Small intestine (tissue), 7 donors: ENCODE results near the gene FHIT. TPM values are rescaled to one million over a fixed set of nuclear protein-coding genes. Genes with fewer than 3 reads are reported as not detected.

Experiments used
- DNase-seq, 2 donors: peaks; one replicate each; pipeline versions ENCODE4 v3.0.0 to v3.0.0-alpha.2; 2013
- FAIRE-seq: peaks from 2 replicates; lab custom pipeline; 2012; peaks lifted over from hg19 to GRCh38; lab: Jason Lieb, UNC
- H3K27ac ChIP-seq, 3 donors: one replicate each; pipeline ENCODE4 v1.5.1; 2013; ENCODE audit warnings: low read length in 2 of 3, mild to moderate bottlenecking in 2 of 3, control low read depth in 1 of 3, inconsistent platforms in 1 of 3, low read depth in 1 of 3, moderate library complexity in 1 of 3
- H3K27me3 ChIP-seq, 3 donors: one replicate each; pipeline ENCODE4 v1.6.1; 2013; ENCODE audit warnings: low read length in 3 of 3, inconsistent platforms in 1 of 3; ENCODE audit not compliant: control insufficient read depth in 3 of 3, insufficient read depth in 3 of 3
- H3K36me3 ChIP-seq, 3 donors: one replicate each; pipeline ENCODE4 v1.6.1; 2013; ENCODE audit warnings: low read length in 3 of 3, inconsistent platforms in 1 of 3, low read depth in 1 of 3, mild to moderate bottlenecking in 1 of 3, moderate library complexity in 1 of 3; ENCODE audit not compliant: control insufficient read depth in 3 of 3, insufficient read depth in 2 of 3
- H3K4me1 ChIP-seq, 3 donors: one replicate each; pipeline ENCODE4 v1.6.1; 2013; ENCODE audit warnings: low read length in 2 of 3, inconsistent platforms in 1 of 3, low read depth in 1 of 3, mild to moderate bottlenecking in 1 of 3, moderate library complexity in 1 of 3; ENCODE audit not compliant: control insufficient read depth in 3 of 3, insufficient read depth in 2 of 3
- H3K4me3 ChIP-seq, 3 donors: one replicate each; pipeline ENCODE4 v1.5.1; 2013; ENCODE audit warnings: low read length in 3 of 3, control low read depth in 1 of 3, inconsistent platforms in 1 of 3, low read depth in 1 of 3, mild to moderate bottlenecking in 1 of 3, moderate library complexity in 1 of 3
- H3K9me3 ChIP-seq, 2 donors: one replicate each; pipeline ENCODE4 v1.6.1; 2013; ENCODE audit warnings: low read depth in 1 of 2, low read length in 1 of 2; ENCODE audit not compliant: control insufficient read depth in 2 of 2, insufficient read depth in 1 of 2
- WGBS, 3 donors: extraction: QIAGEN DNeasy Blood & Tissue Kit; methylation state at CpG; one replicate each; pipeline ENCODE4 v1.1.7; 2013; 5-methylcytosine and 5-hydroxymethylcytosine counted together
- polyA plus RNA-seq, 4 donors: library from polyadenylated mRNA; stranded (reverse) in 3 of 4; unstranded in 1 of 4; fragments of 200-250 nt in 3 of 4; fragments of 120-200 nt in 1 of 4; gene quantifications; one replicate each; pipeline versions ENCODE4 v1.2.1 to v1.2.3, GENCODE V29; 2013
- donor health status: healthy with polysubstance abuse.
- donor health status: control.
- donor health status: control.
- donor health status: Bipolar disorder and iron deficiency.
- donor health status: healthy.

FHIT gene
- polyA plus RNA-seq, 4 donors: 4.4 to 30.4 (median 7.0) TPM

DNA sequence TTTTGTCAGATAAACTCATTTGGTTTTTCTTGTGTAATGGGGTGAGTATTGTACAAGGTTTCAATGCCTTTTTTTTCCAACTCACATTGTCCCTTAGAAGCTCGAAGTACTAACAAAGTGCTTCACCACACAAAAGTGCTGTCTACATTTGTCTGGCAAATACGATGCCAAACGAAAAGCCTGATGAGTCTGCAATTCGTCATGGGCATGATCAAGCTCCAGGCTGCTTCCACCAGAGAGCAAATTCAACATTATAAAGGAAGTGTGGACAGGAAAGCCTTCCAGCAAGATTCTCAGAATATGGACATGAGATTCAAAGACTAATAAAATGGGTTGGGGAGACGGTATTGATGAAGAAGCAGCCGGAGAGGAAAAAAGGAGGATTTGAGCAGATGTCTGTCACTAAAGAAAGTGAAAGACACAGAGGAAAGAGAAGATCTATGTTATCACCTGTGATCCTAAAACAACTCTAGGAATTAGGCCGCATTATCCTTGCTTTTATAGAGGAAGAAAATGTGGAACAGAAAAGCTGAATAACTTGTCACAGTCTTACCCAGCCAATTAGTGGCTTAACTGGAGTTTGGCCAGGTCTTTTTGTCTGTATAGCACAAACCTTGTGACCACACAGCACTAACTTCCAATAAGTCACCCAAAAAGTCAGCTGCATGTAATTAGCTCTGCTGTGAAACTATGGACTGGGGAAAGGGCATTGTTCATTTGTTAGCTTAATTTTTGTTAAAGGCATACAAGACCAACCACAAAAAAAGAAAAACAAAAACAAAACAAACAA, 494.8 kb downstream of the FHIT start:
- no peaks in the 10 kb centered on the region for H3K36me3 ChIP-seq
- no peaks in the 10 kb centered on the region for H3K4me1 ChIP-seq
- H3K27ac ChIP-seq: no peak overlapping the region
- 80 to 83% (median 83%) methylated on average over 7 of the region's 7 CpGs for WGBS, 3 donors
- DNase-seq (no peak), FAIRE-seq (no peak)
- no peak overlapping the region for H3K4me3 ChIP-seq
- H3K27me3 ChIP-seq: no peaks in the 10 kb centered on the region
- H3K9me3 ChIP-seq: no peaks in the 10 kb centered on the region

DNA sequence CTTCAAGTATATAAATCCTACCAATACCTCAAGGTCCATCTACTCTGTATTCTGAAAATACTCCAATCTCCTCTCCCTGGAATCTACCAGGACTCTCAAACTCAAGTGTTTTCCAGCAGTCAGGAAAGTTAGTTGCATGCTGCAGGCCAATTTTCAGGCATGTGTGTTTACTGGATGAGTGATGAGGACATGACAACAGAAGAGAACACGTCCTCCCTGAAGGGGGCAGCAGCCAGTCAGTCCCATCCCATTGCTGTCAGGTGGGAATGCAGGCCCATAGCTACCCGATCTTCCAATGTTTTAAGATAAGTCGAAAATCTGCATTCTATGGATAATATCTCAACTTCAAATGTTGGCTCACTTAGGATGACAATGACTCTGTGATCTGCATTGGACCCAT, 496.2 kb downstream of the FHIT start:
- H3K36me3 ChIP-seq: no peaks in the 10 kb centered on the region
- no peak overlapping the region for H3K4me3 ChIP-seq
- DNase-seq: peak in 1 of 2 donors; percentile 10
- no peak for FAIRE-seq
- peaks cover 0 to 9% of the 10 kb centered on the region in 2 donors for H3K9me3 ChIP-seq
- no peaks in the 10 kb centered on the region for H3K4me1 ChIP-seq
- H3K27ac ChIP-seq: no peak overlapping the region
- H3K27me3 ChIP-seq: no peaks in the 10 kb centered on the region
- WGBS, 3 donors: 71 to 81% (median 75%) methylated on average over 3 of the region's 3 CpGs

DNA sequence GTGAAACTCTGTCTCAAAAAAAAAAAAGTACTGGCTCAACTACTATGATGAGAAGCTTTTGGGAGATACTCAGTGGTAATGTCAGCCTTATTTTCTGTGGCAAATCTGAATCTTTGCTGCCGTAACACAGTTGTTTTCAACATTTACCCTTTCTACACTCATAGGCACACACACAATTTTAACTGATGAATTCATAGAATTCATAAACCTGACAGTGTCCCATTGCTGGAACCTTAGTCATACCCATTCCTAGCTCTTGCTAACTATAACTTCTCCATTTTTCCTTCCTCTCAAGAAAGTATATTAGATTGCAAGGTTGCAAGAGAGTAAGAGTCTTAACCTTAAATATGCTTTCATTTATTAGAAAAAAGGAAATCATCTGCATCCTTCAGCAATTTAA, 496.6 kb downstream of the FHIT start:
- DNase-seq (no peak), FAIRE-seq (no peak)
- Histone ChIP-seq H3K9me3 (peaks cover 2 to 12% of the 10 kb centered on the region in 2 donors), H3K4me3 (no peak overlapping the region), H3K27ac (no peak overlapping the region), H3K27me3 (no peaks in the 10 kb centered on the region), H3K4me1 (no peaks in the 10 kb centered on the region), H3K36me3 (no peaks in the 10 kb centered on the region)
- 88 to 96% (median 91%) methylated on average over 1 of the region's 1 CpG for whole genome bisulfite sequencing, 3 donors

DNA sequence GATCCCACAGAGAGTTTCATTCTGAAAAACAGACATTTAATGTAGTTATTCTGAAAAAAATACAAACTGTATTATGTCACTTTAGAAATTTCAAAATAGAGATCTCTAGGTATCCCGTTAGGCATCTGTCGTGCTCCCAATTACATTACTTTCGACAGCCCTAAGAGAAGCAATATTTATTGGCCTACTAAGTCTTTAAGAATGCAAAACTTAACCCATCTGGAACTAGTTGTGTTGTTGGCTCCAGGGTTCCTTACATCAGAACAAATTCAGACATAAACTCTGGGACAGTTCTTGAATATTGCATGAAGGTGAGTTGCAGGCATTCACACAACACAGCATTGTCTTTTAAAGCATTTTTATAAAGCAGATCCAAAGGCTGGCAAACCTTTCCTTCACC, 498.4 kb downstream of the FHIT start:
- FAIRE-seq: no peak
- Histone ChIP-seq H3K9me3 (peaks cover 2 to 14% of the 10 kb centered on the region in 2 donors), H3K4me3 (no peak overlapping the region), H3K27me3 (no peaks in the 10 kb centered on the region), H3K4me1 (no peaks in the 10 kb centered on the region), H3K27ac (no peak overlapping the region), H3K36me3 (no peaks in the 10 kb centered on the region)
- no peak for DNase-seq
- 83 to 96% (median 90%) methylated on average over 3 of the region's 3 CpGs for WGBS, 3 donors

DNA sequence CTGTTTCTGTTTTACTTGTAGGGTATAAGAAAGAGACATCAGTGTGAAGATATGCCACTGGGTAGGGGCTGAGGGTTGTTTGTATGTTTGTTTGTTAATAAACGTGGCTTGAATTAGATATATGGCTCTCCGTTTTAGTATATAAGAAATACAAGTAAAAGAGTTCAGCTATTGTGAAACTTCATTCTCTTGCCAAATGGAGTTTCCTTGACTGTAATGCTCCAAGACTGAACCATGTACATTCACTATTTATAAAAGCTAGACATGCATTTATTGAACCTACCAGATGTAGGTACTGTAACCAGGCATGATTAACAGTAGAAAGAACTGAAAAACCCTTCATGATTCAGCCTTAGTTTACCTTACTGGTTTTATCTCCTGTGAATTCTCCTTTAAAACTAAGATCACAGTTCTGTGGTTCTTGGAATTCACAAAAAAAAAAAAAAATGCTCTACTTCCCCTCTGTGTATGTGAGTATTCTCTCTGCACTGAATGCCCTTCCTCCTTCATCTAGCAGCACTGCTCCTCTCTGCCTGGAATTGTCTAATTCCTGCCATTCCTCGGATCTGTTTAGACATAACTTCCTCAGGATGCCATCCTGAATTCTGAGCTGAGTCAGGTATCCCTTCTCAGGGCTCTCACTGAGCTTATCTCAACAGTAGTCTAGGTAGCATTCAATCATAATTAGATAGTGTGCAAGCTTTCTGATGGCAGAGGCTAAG, 504.4 kb downstream of the FHIT start:
- FAIRE-seq (no peak), DNase-seq (no peak)
- 68 to 87% (median 82%) methylated on average over 3 of the region's 3 CpGs for WGBS, 3 donors
- Histone ChIP-seq H3K27ac (no peak overlapping the region), H3K27me3 (no peaks in the 10 kb centered on the region), H3K4me1 (no peaks in the 10 kb centered on the region), H3K9me3 (peaks cover 2 to 14% of the 10 kb centered on the region in 2 donors), H3K4me3 (no peak overlapping the region), H3K36me3 (no peaks in the 10 kb centered on the region)

DNA sequence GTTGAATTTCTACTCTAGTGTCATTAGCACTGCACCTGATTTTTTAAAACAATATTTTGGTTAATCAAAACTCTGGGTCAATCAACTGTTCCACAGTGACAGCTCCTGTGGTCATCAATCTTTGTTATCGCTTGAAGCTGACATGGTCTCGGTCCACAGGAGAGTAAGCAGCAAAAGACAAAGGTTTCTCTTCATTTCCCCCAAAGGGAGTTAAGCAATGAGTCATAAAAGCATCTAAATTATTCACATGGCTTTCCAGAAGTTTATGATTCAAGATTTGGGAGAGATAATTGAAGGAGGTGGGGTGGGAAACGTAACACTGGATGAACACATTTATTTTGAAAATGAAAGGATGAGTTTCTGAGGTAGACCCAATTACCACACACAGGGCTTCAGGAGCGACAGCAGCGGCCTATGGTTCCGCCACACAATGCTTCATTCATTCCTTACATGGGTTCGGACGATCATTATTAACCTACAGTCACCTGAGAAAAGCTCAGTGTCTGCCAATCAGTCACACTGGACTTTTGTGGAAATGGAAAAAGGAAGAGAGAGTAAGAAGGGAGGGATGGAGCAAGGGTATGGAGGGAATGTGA, 505.1 kb downstream of the FHIT start:
- FAIRE-seq: no peak
- Histone ChIP-seq H3K27me3 (no peaks in the 10 kb centered on the region), H3K9me3 (peaks cover 2 to 14% of the 10 kb centered on the region in 2 donors), H3K4me3 (no peak overlapping the region), H3K27ac (no peak overlapping the region), H3K4me1 (no peaks in the 10 kb centered on the region), H3K36me3 (no peaks in the 10 kb centered on the region)
- 86 to 91% (median 86%) methylated on average over 8 of the region's 8 CpGs for WGBS, 3 donors
- DNase-seq: no peak

DNA sequence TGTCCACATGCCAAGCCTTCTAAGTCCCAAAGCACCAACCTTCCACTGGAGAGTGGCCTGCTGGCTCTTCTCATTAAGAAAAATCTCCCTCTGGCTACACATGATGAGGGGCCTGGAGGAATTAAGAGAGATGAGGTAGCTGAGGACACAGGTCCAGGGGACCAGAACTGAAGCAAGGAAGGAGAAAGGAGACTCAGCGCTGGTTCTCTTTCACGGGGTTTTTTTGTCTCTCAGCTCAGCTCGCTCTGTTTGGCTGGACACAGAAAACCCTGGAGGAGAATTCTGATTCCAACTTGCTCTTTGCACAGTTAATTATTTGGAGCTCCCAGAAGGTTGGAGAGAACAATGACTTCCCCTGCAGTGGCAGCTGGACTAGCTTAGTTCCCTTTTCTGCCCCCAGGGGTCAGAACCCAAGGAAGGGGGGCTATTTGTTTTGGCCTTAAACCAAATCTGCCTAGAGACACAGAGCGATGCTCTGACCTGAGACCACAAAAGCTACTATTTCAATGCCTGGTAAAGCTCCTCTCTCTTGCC, 507.6 kb downstream of the FHIT start:
- Histone ChIP-seq H3K27me3 (no peaks in the 10 kb centered on the region), H3K36me3 (no peaks in the 10 kb centered on the region), H3K27ac (no peak overlapping the region), H3K4me1 (no peaks in the 10 kb centered on the region), H3K4me3 (no peak overlapping the region), H3K9me3 (peaks cover 0 to 2% of the 10 kb centered on the region in 2 donors)
- FAIRE-seq (no peak), DNase-seq (no peak)
- 51 to 88% (median 59%) methylated on average over 4 of the region's 4 CpGs for WGBS, 3 donors

- FAIRE-seq (no peak), DNase-seq (no peak)
- H3K9me3 ChIP-seq: no peaks in the 10 kb centered on the region
- H3K4me1 ChIP-seq: no peaks in the 10 kb centered on the region
- H3K27ac ChIP-seq: no peak overlapping the region
- H3K27me3 ChIP-seq: no peaks in the 10 kb centered on the region
- H3K36me3 ChIP-seq: no peaks in the 10 kb centered on the region
- 82 to 90% (median 88%) methylated on average over 8 of the region's 8 CpGs for WGBS, 3 donors
- H3K4me3 ChIP-seq: no peak overlapping the region
These were observed 508.6 kb downstream of the FHIT start for GRCh38 chr3:60742606-60743145.
